GM21367 (cell line): ENCODE results near the gene WNT7A.

ENCODE experiments used
- ATAC-seq: cut with Tn5 transposase; IDR thresholded peaks from one replicate; pipeline ENCODE4 v1.9.1; 2021; ENCODE audit not compliant: unreplicated experiment

Gene WNT7A

GRCh38 chr3:13831386-13831996, 48.4 kb downstream of the WNT7A start:
- ATAC-seq, result no peak

GRCh38 chr3:13829311-13829710, 50.6 kb downstream of the WNT7A start:
- ATAC-seq, result no peak

GRCh38 chr3:13828501-13829265, 51.2 kb downstream of the WNT7A start:
- no peak for ATAC-seq

- no peak for ATAC-seq
Observed at GRCh38 chr3:13827699-13828098, 52.2 kb downstream of the WNT7A start.

- no peak for ATAC-seq
Observed at GRCh38 chr3:13827256-13827655, 52.6 kb downstream of the WNT7A start.

GRCh38 chr3:13826672-13827071, 53.2 kb downstream of the WNT7A start:
- no peak for ATAC-seq

GRCh38 chr3:13825821-13826220, 54.0 kb downstream of the WNT7A start:
- no peak for ATAC-seq

- no peak for ATAC-seq
Observed at GRCh38 chr3:13825311-13825579, 54.6 kb downstream of the WNT7A start.

GRCh38 chr3:13824521-13825310, 55.2 kb downstream of the WNT7A start:
- no peak for ATAC-seq

GRCh38 chr3:13823692-13824091, 56.2 kb downstream of the WNT7A start:
- no peak for ATAC-seq

- no peak for ATAC-seq
Observed at GRCh38 chr3:13822871-13823585, 56.8 kb downstream of the WNT7A start.

GRCh38 chr3:13822042-13822441, 57.8 kb downstream of the WNT7A start:
- ATAC-seq, result no peak

GRCh38 chr3:13821126-13821525, 58.7 kb downstream of the WNT7A start:
- no peak for ATAC-seq

- no peak for ATAC-seq
Observed at GRCh38 chr3:13818919-13819318, 61.0 kb downstream of the WNT7A start.

GRCh38 chr3:13815088-13815683, 64.7 kb downstream of the WNT7A start:
- no peak for ATAC-seq

GRCh38 chr3:13812034-13812471, 67.8 kb downstream of the WNT7A start:
- no peak for ATAC-seq

- no peak for ATAC-seq
Observed at GRCh38 chr3:13811614-13812013, 68.3 kb downstream of the WNT7A start.

- ATAC-seq, result no peak
Observed at GRCh38 chr3:13808550-13808949, 71.3 kb downstream of the WNT7A start.

- no peak for ATAC-seq
Observed at GRCh38 chr3:13801361-13802204, 78.3 kb downstream of the WNT7A start.

- no peak for ATAC-seq
Observed at GRCh38 chr3:13800064-13800463, 79.8 kb downstream of the WNT7A start.
